SH-SY5Y (cell line): ENCODE data around the gene KCTD16.

ENCODE experiments used
- GATA2 ChIP-seq: IDR thresholded peaks from 2 replicates; pipeline ENCODE4 v1.6.1; 2011; ENCODE audit warnings: mild to moderate bottlenecking, low read depth, low read length
- GATA3 ChIP-seq: IDR thresholded peaks from 2 replicates; pipeline ENCODE4 v1.6.1; 2011; ENCODE audit warnings: low read depth, mild to moderate bottlenecking, low read length, moderate library complexity

The KCTD16 gene

GRCh38 chr5:144142139-144142823, 28.4 kb upstream of the KCTD16 start:
- no peak for TF ChIP-seq GATA3
- no peak for TF ChIP-seq GATA2

DNA sequence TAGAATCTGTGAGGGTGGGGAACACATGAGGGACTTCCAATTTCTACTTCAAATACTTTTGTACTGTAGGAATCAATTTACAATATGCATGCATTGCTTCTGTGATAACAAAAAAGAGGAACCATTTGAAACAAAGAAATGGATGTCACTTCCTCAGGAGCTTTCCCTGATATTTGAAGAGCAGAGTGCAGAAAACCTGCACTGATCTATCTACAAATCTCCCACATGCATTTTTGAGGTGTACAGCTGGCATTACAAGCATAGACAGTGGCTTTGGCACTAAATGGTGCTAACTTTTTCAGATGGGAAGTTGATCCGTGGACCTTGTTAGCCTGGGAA, 27.9 kb upstream of the KCTD16 start:
- TF ChIP-seq GATA3: no peak
- TF ChIP-seq GATA2: no peak

DNA sequence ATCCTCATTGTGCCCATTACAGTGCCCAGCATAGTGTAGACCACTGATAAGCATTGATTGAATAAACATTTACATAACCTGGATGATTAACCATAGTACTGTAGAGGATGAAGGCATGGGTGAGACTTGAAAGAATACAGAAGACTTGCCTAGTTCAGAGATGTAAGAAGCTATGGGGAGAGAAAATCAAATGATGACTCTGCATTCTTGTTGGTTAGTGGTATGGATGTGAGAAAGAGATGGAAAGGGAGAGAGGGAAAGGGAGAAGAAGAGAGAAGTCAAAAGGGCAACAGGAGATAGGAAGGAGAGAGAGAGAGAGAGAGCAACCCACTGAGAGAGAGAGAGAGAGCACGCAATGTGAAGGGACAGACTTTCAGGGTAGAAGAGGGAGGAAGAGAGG, 27.0 kb upstream of the KCTD16 start:
- TF ChIP-seq GATA2 (no peak), GATA3 (no peak)

GRCh38 chr5:144144956-144145751, 25.5 kb upstream of the KCTD16 start:
- TF ChIP-seq GATA2 (no peak), GATA3 (no peak)

GRCh38 chr5:144151026-144151425, 19.6 kb upstream of the KCTD16 start:
- no peak for TF ChIP-seq GATA3
- TF ChIP-seq GATA2: no peak

GRCh38 chr5:144156767-144157171, 13.9 kb upstream of the KCTD16 start:
- TF ChIP-seq GATA3 (no peak), GATA2 (no peak)

- TF ChIP-seq GATA2: no peak
- no peak for TF ChIP-seq GATA3
These were observed 8.0 kb upstream of the KCTD16 start for GRCh38 chr5:144162686-144163085.

GRCh38 chr5:144166696-144167095, 4.0 kb upstream of the KCTD16 start:
- TF ChIP-seq GATA3 (no peak), GATA2 (no peak)

GRCh38 chr5:144167998-144168397, 2.7 kb upstream of the KCTD16 start:
- TF ChIP-seq GATA3 (no peak), GATA2 (no peak)

DNA sequence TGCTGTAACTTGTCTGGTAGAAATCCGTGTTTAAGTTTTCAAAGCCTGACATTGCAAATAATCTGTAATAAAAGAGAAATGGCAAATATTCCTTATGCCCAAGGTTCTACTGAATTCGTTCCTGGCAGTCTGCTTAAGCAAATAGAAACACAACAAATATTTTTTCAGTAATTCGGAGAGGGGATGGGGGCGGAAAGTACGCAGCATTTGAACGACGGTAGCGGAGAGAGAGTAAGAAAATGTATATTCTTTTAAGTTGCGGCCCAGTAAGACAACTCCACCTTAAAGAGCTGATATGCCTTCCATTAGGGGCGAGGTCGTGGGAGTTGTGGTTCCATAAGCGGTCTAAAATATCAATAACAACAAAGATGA, 783 bp upstream of the KCTD16 start:
- TF ChIP-seq GATA2 (no peak), GATA3 (no peak)

DNA sequence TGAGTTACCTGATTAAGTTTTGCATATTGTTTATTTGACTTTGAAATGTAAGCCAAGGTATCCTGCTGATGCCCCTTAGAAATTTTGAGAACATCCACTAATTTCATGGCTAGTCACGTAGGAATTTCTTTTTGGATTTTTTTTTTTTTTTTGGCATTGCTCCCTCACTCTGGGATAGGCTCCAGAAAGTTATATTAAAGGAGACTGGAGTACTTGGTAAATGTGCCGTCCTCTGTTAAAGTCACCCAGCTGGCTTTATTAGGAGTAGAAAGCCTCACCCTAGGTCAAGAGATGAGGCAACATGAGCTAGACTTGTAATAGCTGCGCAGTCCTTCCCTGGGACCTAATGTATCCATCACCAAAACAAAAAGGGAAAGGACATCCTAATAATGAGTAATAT, 3.1 kb downstream of the KCTD16 start:
- TF ChIP-seq GATA2: no peak
- no peak for TF ChIP-seq GATA3

- TF ChIP-seq GATA3 (no peak), GATA2 (no peak)
These were observed 6.9 kb downstream of the KCTD16 start for GRCh38 chr5:144177548-144177947.

- TF ChIP-seq GATA3 (no peak), GATA2 (no peak)
These were observed 8.6 kb downstream of the KCTD16 start for GRCh38 chr5:144179226-144179625.

DNA sequence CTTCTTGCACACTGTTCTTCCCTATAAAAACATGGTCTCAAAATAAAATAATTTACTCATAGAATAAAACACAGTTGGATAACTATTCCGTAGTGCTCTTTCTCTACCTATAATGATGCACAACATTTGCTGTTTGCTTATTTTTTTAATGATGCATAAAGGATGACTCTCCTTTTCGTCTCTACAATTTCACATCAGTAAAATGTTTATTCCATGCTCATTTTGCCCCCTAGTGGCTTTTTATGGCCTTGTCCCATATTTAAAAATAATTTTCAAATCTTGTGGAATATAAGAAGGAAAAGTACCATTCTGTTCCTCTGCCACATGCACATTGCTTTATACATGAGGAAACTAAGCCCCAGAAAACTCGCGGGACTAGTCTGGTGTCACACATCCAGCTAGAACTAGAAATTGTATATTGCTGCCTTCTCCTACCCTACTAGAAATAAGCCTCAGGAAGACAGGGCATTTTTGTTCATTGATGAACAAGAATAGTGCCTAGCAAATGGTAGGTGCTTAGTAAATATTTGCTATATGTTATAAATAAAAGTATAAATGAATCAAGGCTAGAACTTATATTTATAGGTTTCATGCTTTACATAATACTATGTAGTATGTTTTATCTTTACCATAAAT, 12.7 kb downstream of the KCTD16 start:
- TF ChIP-seq GATA3: no peak
- TF ChIP-seq GATA2: no peak
